ENCODE measurements around the gene ADGRF3.
"Not testable (repeated sequence)": the region's sequence is repeated elsewhere in the genome, so short reads cannot be mapped to it uniquely, and the experiment has no call there.

The ADGRF3 gene, protein sequence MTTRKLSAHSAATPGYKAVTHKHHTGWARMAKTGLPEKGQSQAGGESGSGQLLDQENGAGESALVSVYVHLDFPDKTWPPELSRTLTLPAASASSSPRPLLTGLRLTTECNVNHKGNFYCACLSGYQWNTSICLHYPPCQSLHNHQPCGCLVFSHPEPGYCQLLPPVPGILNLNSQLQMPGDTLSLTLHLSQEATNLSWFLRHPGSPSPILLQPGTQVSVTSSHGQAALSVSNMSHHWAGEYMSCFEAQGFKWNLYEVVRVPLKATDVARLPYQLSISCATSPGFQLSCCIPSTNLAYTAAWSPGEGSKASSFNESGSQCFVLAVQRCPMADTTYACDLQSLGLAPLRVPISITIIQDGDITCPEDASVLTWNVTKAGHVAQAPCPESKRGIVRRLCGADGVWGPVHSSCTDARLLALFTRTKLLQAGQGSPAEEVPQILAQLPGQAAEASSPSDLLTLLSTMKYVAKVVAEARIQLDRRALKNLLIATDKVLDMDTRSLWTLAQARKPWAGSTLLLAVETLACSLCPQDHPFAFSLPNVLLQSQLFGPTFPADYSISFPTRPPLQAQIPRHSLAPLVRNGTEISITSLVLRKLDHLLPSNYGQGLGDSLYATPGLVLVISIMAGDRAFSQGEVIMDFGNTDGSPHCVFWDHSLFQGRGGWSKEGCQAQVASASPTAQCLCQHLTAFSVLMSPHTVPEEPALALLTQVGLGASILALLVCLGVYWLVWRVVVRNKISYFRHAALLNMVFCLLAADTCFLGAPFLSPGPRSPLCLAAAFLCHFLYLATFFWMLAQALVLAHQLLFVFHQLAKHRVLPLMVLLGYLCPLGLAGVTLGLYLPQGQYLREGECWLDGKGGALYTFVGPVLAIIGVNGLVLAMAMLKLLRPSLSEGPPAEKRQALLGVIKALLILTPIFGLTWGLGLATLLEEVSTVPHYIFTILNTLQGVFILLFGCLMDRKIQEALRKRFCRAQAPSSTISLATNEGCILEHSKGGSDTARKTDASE

DNA sequence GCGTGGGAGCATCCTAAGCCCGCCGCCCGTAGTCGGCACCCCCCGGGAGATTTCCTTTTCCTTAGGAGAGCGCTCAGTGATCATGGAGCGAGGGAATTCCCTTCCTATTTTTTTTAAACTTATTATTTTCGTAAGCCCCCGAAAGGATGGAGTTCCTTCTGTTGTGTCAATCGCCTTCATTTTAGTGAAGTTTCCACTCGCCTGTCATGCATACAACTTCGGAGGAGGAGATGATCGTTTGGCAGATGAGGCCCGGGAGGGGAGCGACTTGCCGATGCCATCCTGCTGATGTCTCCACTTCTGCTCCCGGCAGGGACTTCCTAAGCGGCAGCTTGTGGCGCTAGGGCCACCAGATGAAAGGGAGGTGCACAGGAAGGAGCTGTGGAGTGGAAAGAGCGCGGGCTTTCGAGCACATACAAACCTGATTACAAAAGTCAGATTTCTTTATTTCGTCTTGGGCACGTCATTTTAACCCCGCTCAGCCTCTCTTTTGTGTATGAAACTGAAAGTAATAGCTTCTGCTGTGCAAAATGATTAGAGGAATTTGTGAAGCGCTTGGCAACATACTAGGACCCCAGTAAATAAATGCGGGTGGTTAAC lies at the start of gene ADGRF3:
TSS of gene ADGRF3 (minus strand) at position 336 of the 600 bp plus-strand sequence. CDS start 555 bp downstream, outside the sequence.
- peak; percentile 56 for DNase-seq

DNA sequence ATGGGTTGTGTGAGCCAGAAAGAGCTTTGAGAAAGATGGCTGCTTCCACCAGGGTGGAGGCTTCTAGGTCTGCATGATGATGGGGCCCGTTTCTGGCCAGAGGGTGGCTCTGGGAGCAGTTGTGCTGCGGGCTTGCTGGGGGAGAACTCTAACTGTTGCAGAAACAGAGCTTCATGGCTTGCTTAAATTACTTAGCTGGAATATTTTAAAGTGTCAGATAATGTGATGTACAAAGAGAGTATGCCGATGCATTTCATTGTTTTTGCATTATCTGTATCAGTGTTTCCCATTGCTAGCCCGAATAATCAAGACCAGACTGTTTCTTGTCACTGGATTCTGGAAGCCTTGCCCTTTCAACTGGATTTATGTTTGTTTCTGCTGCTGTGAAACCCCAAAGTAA lies 48.8 kb upstream of the ADGRF3 start:
- DNase-seq = no peak

DNA sequence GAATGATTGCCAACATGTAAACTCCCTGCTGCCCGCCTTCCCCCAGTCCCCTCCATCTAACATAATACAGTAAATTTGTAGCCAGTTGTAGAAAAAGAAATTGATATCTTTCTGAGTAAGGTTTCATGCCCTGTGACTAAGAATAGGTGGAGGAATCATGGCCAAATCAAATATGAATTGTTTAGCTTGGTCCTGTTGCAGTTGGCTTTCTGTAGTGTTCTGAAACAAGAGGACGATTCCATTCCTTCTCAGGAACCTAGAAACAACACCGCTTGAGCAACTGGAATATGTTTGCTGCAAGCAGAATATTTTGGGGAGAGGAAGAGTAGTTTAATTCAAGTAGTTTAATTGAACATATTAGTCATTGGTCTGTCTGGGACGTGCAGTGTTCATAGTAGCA lies 48.1 kb upstream of the ADGRF3 start:
- DNase-seq = no peak

DNA sequence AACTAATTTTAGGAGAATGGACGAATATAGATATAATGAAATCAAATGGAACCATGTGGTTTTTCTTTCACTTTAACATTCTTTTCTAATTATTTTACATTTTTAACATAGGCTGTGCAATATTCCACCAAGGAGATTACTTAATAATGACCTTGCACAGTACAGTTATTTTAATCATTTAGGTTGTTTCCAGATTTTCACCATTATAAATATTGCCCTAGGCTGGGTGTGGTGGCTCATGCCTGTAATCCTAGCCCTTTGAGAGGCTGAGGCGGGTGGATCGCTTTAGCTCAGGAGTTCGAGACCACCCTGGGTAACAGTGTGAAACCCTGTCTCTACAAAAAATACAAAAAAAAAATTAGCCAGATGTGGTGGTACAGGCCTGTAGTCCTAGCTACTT lies 40.6 kb upstream of the ADGRF3 start:
- DNase-seq = no peak

DNA sequence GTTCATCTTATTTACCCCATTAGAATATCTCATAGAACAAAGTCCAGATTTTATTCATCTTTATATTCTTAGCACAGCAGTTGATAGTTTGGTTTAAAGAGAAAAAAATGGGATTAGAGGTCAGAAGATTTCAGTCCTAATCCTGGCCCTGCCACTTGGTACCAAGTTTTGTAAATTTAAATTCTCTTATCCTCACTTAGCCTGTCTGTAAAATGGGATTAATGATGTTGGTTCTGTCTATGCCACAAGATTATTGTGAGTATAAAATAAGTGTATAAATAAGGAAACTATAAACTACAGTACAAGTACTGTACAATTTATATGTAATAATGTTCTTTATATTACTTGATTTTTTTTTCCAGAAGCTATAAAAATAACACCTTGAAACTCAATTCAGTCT lies 38.0 kb upstream of the ADGRF3 start:
- DNase-seq = no peak

DNA sequence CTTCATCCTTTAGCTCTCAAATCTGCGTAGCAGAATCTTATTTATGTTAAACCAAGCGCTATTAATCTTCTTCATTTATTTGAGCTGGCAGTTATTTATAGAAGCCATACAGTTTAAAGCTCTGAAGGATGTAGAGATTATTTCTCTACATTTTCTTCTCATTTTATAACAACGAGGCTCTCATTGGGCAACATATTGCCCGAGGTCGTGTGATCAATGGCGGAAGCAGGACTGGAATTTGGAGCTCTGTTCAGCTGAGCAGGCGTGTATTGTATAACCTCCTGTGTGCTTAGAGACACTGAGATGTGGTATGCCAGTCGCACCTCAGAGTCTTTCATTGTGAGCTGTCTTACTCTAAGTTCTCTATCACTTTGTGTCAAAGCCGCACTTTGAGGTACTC lies 37.6 kb upstream of the ADGRF3 start:
- no peak for DNase-seq

DNA sequence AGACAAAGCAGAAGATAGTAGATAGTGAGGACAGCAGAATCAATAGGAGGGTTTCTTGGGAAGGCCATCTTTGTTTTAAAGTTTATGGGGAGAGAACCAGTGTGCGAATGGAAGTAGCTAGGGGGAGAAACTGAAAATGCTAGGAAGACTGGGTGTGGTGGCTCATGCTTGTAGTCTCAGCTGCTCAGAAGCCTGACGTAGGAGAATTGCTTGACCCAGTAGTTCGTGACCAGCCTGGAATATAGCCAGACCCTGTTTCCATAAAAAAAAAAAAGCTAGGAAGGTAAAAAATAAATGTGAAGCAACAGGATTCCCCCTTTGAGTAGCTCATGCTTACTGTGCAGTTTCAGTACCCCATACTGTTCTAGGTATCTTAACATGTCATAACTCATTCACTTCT lies 36.0 kb upstream of the ADGRF3 start:
- no peak for DNase-seq

DNA sequence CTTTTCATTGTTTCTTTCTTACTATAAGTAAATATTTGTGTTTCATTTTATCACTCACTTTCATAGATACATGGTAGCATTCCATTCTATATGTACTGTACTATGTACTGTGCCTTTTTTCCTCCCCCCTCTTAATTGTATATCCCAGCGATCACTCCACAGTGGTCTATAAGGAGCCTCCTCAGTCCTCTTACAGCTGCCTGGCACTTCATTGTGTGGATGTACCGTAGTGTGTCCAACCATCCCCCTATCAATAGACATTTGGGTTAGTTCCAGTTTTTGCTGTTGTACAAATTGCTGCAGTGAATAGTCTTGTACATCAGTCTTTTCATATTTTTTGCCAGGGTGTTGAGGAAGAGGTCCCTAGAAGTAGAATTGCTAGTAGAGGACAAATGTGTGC lies 33.7 kb upstream of the ADGRF3 start:
- no peak for DNase-seq

DNA sequence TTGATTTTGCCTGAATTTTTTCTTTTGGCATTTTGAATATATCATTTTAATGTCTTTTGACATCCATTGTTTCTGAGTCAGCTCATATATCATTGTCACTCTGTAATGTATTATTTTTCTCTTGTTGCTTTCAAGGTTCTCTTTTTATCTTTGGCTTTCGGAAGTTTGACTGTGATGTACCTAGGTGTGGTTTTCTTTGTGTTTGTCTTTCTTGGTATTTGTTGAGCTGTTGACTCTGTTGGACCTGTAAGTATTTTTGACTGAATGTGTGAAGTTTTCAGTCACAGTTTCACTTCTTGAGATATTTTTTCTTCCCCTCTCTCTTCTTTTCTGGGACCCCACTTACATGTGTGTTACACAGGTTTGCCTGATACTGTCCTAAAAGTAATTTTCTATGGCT lies 30.2 kb upstream of the ADGRF3 start:
- DNase-seq = no peak

DNA sequence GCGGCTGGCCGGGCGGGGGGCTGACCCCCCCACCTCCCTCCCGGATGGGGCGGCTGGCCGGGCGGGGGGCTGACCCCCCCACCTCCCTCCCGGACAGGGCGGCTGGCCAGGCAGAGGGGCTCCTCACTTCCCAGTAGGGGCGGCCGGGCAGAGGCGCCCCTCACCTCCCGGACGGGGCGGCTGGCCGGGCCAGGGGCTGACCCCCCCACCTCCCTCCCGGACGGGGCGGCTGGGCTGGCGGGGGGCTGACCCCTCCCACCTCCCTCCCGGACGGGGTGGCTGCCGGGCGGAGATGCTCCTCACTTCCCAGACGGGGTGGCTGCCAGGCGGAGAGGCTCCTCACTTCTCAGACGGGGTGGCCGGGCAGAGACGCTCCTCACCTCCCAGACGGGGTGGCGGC lies 24.3 kb upstream of the ADGRF3 start:
- DNase-seq = not testable (repeated sequence)

DNA sequence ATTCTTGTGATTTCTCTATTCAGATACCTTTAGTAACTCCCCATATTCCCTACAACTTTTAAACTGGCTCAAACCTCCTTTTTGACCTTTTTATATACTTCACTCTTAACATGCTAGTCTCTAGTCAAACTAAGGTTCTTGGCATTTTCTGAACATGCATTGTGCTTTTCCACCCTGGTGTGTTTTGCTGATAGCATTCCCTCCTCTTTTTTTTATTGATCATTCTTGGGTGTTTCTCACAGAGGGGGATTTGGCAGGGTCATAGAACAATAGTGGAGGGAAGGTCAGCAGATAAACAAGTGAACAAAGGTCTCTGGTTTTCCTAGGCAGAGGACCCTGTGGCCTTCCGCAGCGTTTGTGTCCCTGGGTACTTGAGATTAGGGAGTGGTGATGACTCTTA lies 23.1 kb upstream of the ADGRF3 start:
- DNase-seq = not testable (repeated sequence)

DNA sequence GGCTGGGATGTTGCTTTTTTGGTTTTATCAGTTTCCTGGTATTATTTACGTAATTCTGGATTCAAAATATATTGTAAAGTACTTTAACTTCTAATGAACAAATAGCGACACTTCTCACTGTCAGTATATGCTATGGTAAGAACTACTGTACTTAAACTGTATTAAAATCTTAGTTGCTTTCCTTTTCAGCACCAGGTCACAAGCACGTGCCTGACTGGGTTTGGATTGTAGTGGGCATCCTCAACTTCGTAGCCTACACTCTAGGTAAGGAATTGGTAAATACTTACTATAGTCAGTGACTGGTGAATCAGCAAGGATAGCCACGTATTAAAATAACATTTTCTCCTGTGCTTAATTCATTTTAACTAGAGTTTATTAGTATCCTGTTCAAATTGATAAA lies 20.4 kb upstream of the ADGRF3 start:
- DNase-seq = no peak

DNA sequence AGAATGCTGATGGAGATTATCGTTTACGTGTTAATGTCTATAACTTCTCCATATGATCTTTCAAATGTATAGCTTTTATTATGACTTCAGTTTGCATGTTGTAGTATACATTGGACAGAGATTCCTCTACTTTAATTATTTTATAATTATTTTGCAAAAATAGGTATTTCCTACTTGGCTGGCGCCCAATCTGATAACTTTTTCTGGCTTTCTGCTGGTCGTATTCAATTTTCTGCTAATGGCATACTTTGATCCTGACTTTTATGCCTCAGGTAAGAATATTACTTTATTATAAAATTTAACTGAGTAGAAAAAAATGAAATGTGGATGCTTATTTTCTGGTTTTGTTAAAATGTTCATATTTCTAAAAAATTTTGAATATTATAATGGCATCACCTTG lies 18.1 kb upstream of the ADGRF3 start:
- DNase-seq = no peak

DNA sequence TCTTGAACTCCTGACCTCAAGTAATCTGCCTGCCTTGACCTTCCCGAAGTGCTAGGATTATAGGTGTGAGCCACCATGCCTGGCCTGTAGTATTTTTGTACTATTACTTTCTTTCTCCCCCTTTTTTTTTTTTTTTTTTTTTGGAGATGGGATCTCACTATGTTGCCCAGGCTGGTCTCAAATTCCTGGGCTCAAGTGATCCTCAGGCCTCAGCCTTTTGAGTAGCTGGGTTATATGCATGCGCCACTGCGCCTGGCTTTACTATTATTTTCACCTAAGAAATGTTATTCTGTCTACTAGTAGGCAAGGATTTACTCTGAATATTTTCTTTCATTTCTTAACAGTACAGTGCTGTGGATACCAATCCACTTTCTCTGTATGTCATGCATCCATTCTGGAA lies 17.4 kb upstream of the ADGRF3 start:
- no peak for DNase-seq

DNA sequence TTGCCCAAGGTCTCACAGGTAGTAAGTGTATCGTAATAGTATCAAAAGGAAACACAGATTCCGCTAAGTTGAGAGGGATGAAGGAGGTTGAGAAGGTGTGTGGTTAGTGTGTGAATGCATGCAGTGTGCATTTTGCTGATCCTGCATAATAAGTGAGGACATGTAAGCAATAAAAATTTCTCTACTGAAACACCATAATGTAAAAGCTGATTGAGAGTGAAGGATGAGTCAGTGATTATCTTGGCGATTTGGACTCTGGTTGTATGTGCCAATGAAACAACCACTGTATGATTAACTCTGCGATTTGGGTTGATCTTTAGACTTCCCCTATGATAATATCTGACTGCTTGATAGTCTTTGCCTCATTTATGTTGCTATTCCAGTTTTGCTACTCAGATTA lies 16.7 kb upstream of the ADGRF3 start:
- DNase-seq = no peak

DNA sequence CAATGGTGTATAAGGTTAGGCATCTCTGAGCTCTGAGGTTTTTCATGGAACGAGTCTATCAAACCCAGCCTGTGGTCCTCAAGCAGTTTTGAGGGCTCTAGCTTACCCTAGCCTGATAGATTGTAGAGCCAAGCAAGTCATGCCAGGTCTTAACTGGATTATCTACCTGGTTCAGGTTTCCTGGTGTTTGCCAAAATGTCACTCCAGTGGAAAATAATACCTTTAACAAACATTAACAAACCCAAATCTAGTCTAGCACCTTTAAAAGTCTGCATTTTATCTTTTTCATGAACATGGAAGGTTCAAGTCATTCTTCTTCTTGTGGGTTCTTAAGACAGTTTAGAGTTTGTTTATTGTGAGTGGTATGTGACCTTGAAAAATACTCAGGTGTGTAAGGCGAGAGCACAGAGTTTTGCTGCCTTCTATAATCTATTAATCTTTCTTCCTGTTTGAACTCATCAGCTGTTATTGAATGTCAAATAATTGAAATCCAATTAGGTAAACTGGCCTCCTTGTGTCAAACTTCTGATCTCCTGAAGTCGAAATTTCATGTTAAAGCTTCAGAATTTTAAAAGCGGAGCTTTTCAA lies 13.4 kb upstream of the ADGRF3 start:
- no peak for DNase-seq

DNA sequence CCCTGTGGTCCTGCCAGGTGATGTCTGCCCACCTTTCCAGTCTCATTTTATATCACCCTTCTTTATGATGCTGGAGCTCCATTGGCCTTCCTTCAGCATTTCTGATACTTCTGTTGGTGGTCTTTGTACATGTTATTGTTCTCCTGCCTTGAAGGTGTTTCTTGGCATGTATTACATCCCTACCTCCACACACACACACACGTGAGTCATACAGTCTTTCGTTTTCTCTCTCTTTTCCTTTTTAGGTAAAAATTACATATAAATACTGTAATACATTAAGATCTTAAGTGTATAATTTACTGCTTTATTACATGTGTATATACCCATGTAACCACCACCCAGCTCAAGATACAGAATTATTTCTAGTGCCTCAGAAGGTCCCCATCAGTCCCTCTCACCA lies 10.2 kb upstream of the ADGRF3 start:
- no peak for DNase-seq

DNA sequence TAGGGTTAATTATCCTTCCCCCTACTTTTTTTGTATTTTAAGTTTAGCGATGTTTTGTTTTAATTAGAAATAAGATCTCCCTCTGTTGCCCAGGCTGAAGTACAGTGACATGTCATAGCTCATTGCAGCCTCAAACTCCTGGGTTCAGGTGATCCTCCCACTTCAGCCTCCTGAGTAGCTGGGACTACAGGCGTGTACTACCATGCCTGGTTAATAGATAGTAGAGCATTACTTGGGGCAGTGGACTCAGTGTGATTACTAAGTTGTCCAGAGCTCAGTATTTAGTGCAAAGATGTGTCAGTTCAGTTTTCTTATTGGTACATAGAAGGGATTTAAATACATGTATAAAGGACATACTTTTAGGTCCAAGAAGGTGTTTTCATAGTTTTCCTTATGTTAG lies 9.5 kb upstream of the ADGRF3 start:
- no peak for DNase-seq

DNA sequence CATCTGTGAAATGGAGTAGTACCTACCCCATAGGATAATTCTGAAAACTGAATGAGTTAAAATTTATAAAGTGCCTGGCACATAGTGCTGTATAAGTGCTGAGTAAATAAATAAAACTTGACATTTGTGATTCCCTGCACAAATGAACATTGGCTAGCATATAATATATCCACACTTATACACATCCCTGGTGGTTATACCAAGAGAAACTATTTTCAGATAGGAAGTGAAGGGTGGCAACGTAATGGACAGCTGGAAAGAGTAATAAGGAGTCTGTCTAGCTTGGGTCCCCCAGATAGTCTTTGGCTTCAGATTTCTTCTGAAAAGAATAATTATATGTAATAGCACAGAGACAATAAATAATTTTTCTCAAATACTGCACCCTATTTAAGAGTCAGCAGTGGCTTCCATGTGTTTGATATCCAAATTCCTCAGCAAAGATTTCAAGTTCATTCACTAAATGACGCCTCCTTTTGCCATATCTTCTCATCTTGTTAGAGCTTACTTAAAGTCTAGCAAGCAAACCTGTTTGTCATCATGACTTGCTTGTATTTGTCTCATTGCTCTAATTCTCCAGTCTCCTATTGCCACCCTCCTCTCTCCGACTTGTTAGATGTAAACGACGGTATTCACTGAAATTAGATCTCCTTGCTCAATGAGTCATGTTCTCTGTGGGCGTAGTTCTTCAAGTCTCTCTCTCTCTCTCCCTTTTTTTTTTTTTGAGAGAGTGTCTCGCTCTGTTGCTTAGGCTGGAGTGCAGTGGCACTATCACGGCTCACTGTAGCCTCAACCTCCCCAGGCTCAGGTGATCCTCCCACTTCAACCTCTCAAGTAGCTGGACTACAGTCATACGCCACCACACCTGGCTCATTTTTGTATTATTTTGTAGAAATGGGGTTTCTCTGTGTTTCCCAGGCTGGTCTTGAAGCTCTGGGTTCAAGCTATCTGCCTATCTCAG lies 8.7 kb upstream of the ADGRF3 start:
- DNase-seq = no peak

DNA sequence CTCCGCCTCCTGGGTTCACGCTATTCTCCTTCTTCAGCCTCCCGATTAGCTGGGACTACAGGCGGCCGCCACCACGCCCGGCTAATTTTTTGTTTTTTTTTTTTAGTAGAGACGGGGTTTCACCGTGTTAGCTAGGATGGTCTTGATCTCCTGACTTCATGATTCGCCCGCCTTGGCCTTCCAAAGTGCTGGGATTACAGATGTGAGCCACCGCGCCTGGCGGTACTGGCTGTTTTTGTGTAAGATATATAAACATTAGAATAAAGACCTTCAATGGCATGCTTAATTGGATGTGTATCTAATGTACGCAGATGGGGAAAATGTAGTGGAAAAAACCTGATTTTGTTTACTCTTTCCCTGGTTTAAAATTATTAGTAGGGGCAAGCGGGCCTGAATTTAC lies 7.9 kb upstream of the ADGRF3 start:
- not testable (repeated sequence) for DNase-seq

DNA sequence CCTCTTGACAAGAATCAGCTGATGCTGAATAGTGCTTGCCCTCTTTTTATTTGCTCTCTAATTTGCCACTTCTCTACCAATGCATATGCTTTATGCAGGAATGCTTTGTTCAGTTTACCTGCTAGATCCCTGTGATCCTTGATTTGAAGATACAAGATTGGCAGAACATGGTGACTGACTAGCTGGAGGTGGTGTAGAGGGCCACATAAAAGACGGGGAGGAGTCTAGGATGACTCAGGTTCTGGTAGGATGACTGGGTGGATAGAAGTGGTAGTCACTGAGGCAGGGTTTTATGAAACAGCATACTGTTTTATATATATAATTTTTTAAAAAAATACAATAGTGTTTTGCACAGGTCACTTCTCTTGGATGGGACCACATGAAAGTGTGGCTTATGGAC lies 6.3 kb upstream of the ADGRF3 start:
- DNase-seq = no peak

Measured in CD4-positive, alpha-beta T cell treated with Interferon gamma for 1 hour (primary cell).